ENCODE data around the gene RMND5A.
"Not testable (repeated sequence)": the region's sequence is repeated elsewhere in the genome, so short reads cannot be mapped to it uniquely, and the experiment has no call there.

The RMND5A gene

GRCh38 chr2:86719637-86720539 is at the start of gene RMND5A:
TSS of gene RMND5A (plus strand) at chr2:86720291. CDS start at chr2:86720668, 377 bp downstream.
- peak; percentile 68 for DNase-seq

GRCh38 chr2:86671337-86671981 is 48.6 kb upstream of the RMND5A start:
- DNase-seq: no peak

GRCh38 chr2:86672027-86672545 is 48.0 kb upstream of the RMND5A start:
- DNase-seq: no peak

- no peak for DNase-seq
Observed at GRCh38 chr2:86673011-86673410, 47.1 kb upstream of the RMND5A start.

- DNase-seq: no peak
Observed at GRCh38 chr2:86673986-86674670, 46.0 kb upstream of the RMND5A start.

GRCh38 chr2:86675104-86675503 is 45.0 kb upstream of the RMND5A start:
- no peak for DNase-seq

GRCh38 chr2:86675511-86676015 is 44.5 kb upstream of the RMND5A start:
- peak; percentile 59 for DNase-seq

GRCh38 chr2:86677816-86678215 is 42.3 kb upstream of the RMND5A start:
- DNase-seq: no peak

GRCh38 chr2:86679036-86679435 is 41.1 kb upstream of the RMND5A start:
- no peak for DNase-seq

GRCh38 chr2:86685351-86685750 is 34.7 kb upstream of the RMND5A start:
- no peak for DNase-seq

- DNase-seq: no peak
Observed at GRCh38 chr2:86686460-86686859, 33.6 kb upstream of the RMND5A start.

- DNase-seq: no peak
Observed at GRCh38 chr2:86686905-86687304, 33.2 kb upstream of the RMND5A start.

GRCh38 chr2:86695053-86695691 is 24.9 kb upstream of the RMND5A start:
- DNase-seq: no peak

- DNase-seq: no peak
Observed at GRCh38 chr2:86697551-86698104, 22.5 kb upstream of the RMND5A start.

GRCh38 chr2:86700690-86701089 is 19.4 kb upstream of the RMND5A start:
- DNase-seq: no peak

GRCh38 chr2:86703704-86704361 is 16.3 kb upstream of the RMND5A start:
- no peak for DNase-seq

GRCh38 chr2:86704459-86704971 is 15.6 kb upstream of the RMND5A start:
- no peak for DNase-seq

- DNase-seq: no peak
Observed at GRCh38 chr2:86706220-86706619, 13.9 kb upstream of the RMND5A start.

- no peak for DNase-seq
Observed at GRCh38 chr2:86706935-86707334, 13.2 kb upstream of the RMND5A start.

GRCh38 chr2:86708126-86708525 is 12.0 kb upstream of the RMND5A start:
- DNase-seq: not testable (repeated sequence)

GRCh38 chr2:86714579-86715173 is 5.4 kb upstream of the RMND5A start:
- DNase-seq: not testable (repeated sequence)

Measured in NCI-H526 treated with DMSO at 0.1 percent for 48 hours (cell line).